BE2C (cell line): Measurements from ENCODE around the gene SMAD5.

Source experiments
- DNase-seq: peaks from one replicate; pipeline ENCODE4 v3.0.0-alpha.2; 2020
- H3K27me3 ChIP-seq: fragments of 250-450 bp; sonication (Bioruptor Pico); 2 replicates; pipeline ENCODE4 v1.5.1; 2020; ENCODE audit warnings: mild to moderate bottlenecking
- H3K36me3 ChIP-seq: fragments of 250-450 bp; sonication (Bioruptor Pico); 2 replicates; pipeline ENCODE4 v1.5.1; 2020; ENCODE audit warnings: mild to moderate bottlenecking
- H3K4me1 ChIP-seq: fragments of 250-450 bp; sonication (Bioruptor Pico); 2 replicates; pipeline ENCODE4 v1.5.1; 2020
- H3K4me3 ChIP-seq: 2 replicates; pipeline ENCODE4 v1.5.1; 2011; ENCODE audit warnings: low read depth, low read length
- H3K9me3 ChIP-seq: fragments of 250-450 bp; sonication (Bioruptor Pico); 2 replicates; pipeline ENCODE4 v1.5.1; 2020
- CTCF ChIP-seq: IDR thresholded peaks from 2 replicates; pipeline ENCODE4 v1.5.1; 2012; ENCODE audit warnings: mild to moderate bottlenecking, low read depth, low read length

The SMAD5 gene

GRCh38 chr5:136090319-136090718 is 42.3 kb upstream of the SMAD5 start:
- no peak for TF ChIP-seq CTCF
- Histone ChIP-seq H3K9me3 (no peaks in the 10 kb centered on the region), H3K36me3 (no peaks in the 10 kb centered on the region), H3K27me3 (peaks cover 14% of the 10 kb centered on the region), H3K4me3 (no peak overlapping the region), H3K4me1 (no peaks in the 10 kb centered on the region)
- no peak for DNase-seq

GRCh38 chr5:136094189-136094912 is 38.3 kb upstream of the SMAD5 start:
- Histone ChIP-seq H3K36me3 (no peaks in the 10 kb centered on the region), H3K4me3 (no peak overlapping the region), H3K9me3 (no peaks in the 10 kb centered on the region), H3K27me3 (peaks cover 26% of the 10 kb centered on the region), H3K4me1 (no peaks in the 10 kb centered on the region)
- DNase-seq, result no peak
- TF ChIP-seq CTCF, result no peak

GRCh38 chr5:136094913-136095641 is 37.6 kb upstream of the SMAD5 start:
- H3K4me3 ChIP-seq, result no peak overlapping the region

GRCh38 chr5:136098176-136098575 is 34.5 kb upstream of the SMAD5 start:
- TF ChIP-seq CTCF, result no peak

More at GRCh38 chr5:136094913-136095641, 37.6 kb upstream of the SMAD5 start:
- no peaks in the 10 kb centered on the region for H3K9me3 ChIP-seq
- H3K4me1 ChIP-seq, result no peaks in the 10 kb centered on the region
- H3K27me3 ChIP-seq, result peaks cover 26% of the 10 kb centered on the region
- no peak for DNase-seq
- no peak for TF ChIP-seq CTCF
- H3K36me3 ChIP-seq, result no peaks in the 10 kb centered on the region

GRCh38 chr5:136099870-136100269 is 32.8 kb upstream of the SMAD5 start:
- no peak for DNase-seq
- Histone ChIP-seq H3K9me3 (no peaks in the 10 kb centered on the region), H3K4me3 (no peak overlapping the region), H3K36me3 (no peaks in the 10 kb centered on the region), H3K4me1 (no peaks in the 10 kb centered on the region), H3K27me3 (peaks cover 18% of the 10 kb centered on the region)
- no peak for TF ChIP-seq CTCF

More at GRCh38 chr5:136098176-136098575, 34.5 kb upstream of the SMAD5 start:
- H3K27me3 ChIP-seq, result peaks cover 25% of the 10 kb centered on the region
- H3K4me1 ChIP-seq, result no peaks in the 10 kb centered on the region
- H3K36me3 ChIP-seq, result no peaks in the 10 kb centered on the region
- no peaks in the 10 kb centered on the region for H3K9me3 ChIP-seq
- DNase-seq, result no peak
- no peak overlapping the region for H3K4me3 ChIP-seq

GRCh38 chr5:136101884-136102283 is 30.8 kb upstream of the SMAD5 start:
- DNase-seq, result no peak
- Histone ChIP-seq H3K27me3 (peaks cover 6% of the 10 kb centered on the region; the same call in 1 of the 2 replicates), H3K9me3 (no peaks in the 10 kb centered on the region), H3K4me1 (no peaks in the 10 kb centered on the region), H3K4me3 (no peak overlapping the region), H3K36me3 (no peaks in the 10 kb centered on the region)
- no peak for TF ChIP-seq CTCF
